AG09319 (cell line): ENCODE measurements around the gene GPR151.

Experiments
- DNase-seq: peaks from one replicate; pipeline ENCODE4 v3.0.0-alpha.2; 2010; ENCODE audit warnings: low read depth; ENCODE audit errors: extremely low read depth
- CTCF ChIP-seq: IDR thresholded peaks from 2 replicates; pipeline ENCODE4 v1.5.1; 2011; ENCODE audit warnings: low read depth, mild to moderate bottlenecking, inconsistent platforms, low read length, moderate library complexity

GPR151 gene

GRCh38 chr5:146533882-146534281, 17.9 kb upstream of the GPR151 start:
- TF ChIP-seq CTCF = no peak
- DNase-seq = no peak

- peak; percentile 92 for TF ChIP-seq CTCF
- peak; percentile 15 for DNase-seq
These were observed 17.4 kb upstream of the GPR151 start for GRCh38 chr5:146533260-146533857.

- no peak for TF ChIP-seq CTCF
- DNase-seq = no peak
These were observed 14.0 kb upstream of the GPR151 start for GRCh38 chr5:146529984-146530383.

- no peak for DNase-seq
- no peak for TF ChIP-seq CTCF
These were observed 12.2 kb upstream of the GPR151 start for GRCh38 chr5:146528236-146528635.

- DNase-seq = no peak
- TF ChIP-seq CTCF = no peak
These were observed 11.8 kb upstream of the GPR151 start for GRCh38 chr5:146527785-146528184.

- DNase-seq = no peak
- no peak for TF ChIP-seq CTCF
These were observed 7.7 kb upstream of the GPR151 start for GRCh38 chr5:146523698-146524097.

GRCh38 chr5:146521403-146522106, 5.6 kb upstream of the GPR151 start:
- DNase-seq = no peak
- no peak for TF ChIP-seq CTCF
